ENCODE results near the gene FGF21. TPM values are rescaled to one million over a fixed set of nuclear protein-coding genes. Genes with fewer than 3 reads are reported as not detected.
A peak's percentile ranks its signal among the peaks of the same experiment; 100 is the strongest.

Gene FGF21
- total RNA-seq, 1 experiment from 2014 or later = 3.0 TPM

DNA sequence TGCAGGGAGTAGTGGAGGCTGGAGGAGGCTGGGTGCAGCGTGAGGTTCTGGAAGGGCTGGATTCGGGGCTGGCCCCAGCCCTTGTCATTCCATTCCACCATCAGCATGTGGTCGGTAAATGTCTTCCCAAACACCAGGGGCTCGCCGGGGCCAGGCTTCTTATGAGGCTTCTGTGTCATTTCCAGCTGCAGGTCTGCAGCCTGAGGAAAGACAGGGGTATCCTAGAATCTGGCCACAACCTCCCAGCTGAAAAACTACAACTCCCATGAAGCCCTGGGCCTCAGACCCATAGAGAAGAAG lies 51.1 kb downstream of the FGF21 start:
- Mint-ChIP-seq H3K27ac (ENCODE audit: unreplicated experiment) (peak overlapping the region; percentile 7), H3K9me3 (ENCODE audit: unreplicated experiment) (no peaks in the 10 kb centered on the region), H3K4me1 (ENCODE audit: low read depth, unreplicated experiment) (peaks cover 30% of the 10 kb centered on the region), H3K36me3 (ENCODE audit: insufficient read depth, unreplicated experiment) (peaks cover 53% of the 10 kb centered on the region), H3K4me3 (ENCODE audit: unreplicated experiment) (peak overlapping the region; percentile 30), H3K27me3 (ENCODE audit: insufficient read depth, unreplicated experiment) (no peaks in the 10 kb centered on the region)
- TF ChIP-seq, protein P1, sequence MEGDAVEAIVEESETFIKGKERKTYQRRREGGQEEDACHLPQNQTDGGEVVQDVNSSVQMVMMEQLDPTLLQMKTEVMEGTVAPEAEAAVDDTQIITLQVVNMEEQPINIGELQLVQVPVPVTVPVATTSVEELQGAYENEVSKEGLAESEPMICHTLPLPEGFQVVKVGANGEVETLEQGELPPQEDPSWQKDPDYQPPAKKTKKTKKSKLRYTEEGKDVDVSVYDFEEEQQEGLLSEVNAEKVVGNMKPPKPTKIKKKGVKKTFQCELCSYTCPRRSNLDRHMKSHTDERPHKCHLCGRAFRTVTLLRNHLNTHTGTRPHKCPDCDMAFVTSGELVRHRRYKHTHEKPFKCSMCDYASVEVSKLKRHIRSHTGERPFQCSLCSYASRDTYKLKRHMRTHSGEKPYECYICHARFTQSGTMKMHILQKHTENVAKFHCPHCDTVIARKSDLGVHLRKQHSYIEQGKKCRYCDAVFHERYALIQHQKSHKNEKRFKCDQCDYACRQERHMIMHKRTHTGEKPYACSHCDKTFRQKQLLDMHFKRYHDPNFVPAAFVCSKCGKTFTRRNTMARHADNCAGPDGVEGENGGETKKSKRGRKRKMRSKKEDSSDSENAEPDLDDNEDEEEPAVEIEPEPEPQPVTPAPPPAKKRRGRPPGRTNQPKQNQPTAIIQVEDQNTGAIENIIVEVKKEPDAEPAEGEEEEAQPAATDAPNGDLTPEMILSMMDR (IDR thresholded peaks at IDR 0.05; ENCODE audit: insufficient read depth in 1 of 2, low read depth in 1 of 2, low read length in 1 of 2, severe bottlenecking in 1 of 2, unreplicated experiment in 1 of 2) = no peak
- H3K27me3 ChIP-seq (replicated peaks; ENCODE audit: control insufficient read depth, insufficient read depth, low read length) = no peaks in the 10 kb centered on the region
- H3K36me3 ChIP-seq (ENCODE audit: control insufficient read depth, insufficient read depth, low read length) = no peaks in the 10 kb centered on the region
- intact Hi-C loops (cut with micrococcal nuclease; ENCODE audit: unreplicated experiment) = no loop called here
- peak in 1 of 2 experiments; percentile 81 for DNase-seq
- H3K4me1 ChIP-seq = peaks cover 22% of the 10 kb centered on the region
- H3K4me3 ChIP-seq (ENCODE audit: low read depth, low read length) = no peak overlapping the region
- ChIA-PET POLR2A (interaction anchor here (0.5 to 2.3 kb wide), 5 partner anchors 11 to 187 kb away, joined by 3 to 19 read pairs (median 6); partner anchors contain the start of genes GYS1, PPP1R15A and RUVBL2), CTCF (interaction anchor here (1.0 to 5.7 kb wide), 9 partner anchors 11 to 392 kb away, joined by 3 to 77 read pairs (median 5); partner anchors contain the start of genes GYS1, HSD17B14, PPP1R15A and RUVBL2)
- H3K9me3 ChIP-seq = no peaks in the 10 kb centered on the region
- no TSS peak for BruUV-seq (replicated peaks)

DNA sequence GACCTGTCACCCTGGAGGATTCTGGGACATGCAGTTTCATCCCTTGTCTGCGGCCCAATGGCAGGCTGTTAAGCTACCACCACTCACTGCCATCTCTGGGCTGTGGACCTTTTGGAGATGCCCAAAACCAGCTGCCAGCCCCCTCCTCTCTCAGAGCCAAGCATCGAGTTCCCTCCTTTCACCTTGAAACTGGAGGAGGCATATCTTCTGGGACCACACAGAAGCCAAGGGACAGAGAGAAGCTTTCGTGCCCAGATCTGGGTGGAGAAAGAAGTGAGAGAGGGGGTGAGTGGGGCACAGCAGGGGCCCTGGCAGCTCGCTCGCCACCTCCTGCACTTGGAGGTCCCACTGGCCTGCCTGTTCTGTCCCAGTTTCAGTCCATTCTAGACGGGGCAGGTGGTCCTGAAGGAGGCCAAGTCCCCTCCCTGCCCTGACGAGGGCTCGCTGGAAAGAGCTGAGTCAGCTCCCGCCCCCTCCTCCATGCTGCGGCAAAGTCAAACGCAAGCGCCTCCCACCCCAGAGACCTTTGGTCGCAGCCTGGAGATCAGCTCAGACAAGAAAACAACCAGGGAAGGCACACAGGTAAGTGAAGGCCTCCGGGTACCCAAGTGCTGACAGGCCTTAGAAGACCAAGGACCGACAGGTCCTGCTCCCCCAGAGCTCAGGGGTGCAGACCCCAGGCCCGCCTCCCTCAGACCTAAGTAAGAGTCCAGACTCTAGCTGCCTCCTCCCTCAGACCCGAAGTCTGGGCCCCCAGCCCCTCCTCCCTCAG lies 51.7 kb downstream of the FGF21 start:
- CTCF ChIA-PET = interaction anchor here (0.5 to 5.7 kb wide), 11 partner anchors 11 to 959 kb away, joined by 3 to 77 read pairs (median 5); partner anchors contain the start of genes AP2A1, GYS1, HSD17B14 and PPP1R15A

More for the DNA sequence above, 51.7 kb downstream of the FGF21 start:
- no TSS peak for BruUV-seq (replicated peaks)
- peaks cover 30% of the 10 kb centered on the region for H3K4me1 Mint-ChIP-seq (ENCODE audit: low read depth, unreplicated experiment)
- no peaks in the 10 kb centered on the region for H3K9me3 Mint-ChIP-seq (ENCODE audit: unreplicated experiment)
- intact Hi-C loops (cut with micrococcal nuclease; ENCODE audit: unreplicated experiment) = loop anchor here (1.0 kb wide), 1 partner anchor 12 kb away; no protein-coding TSS in a partner anchor
- no peaks in the 10 kb centered on the region for H3K36me3 ChIP-seq (ENCODE audit: control insufficient read depth, insufficient read depth, low read length)
- peak; percentile 83 to 85 for DNase-seq
- peaks cover 55% of the 10 kb centered on the region for H3K36me3 Mint-ChIP-seq (ENCODE audit: insufficient read depth, unreplicated experiment)
- TF ChIP-seq, protein P1 (IDR thresholded peaks at IDR 0.05; ENCODE audit: insufficient read depth in 1 of 2, low read depth in 1 of 2, low read length in 1 of 2, severe bottlenecking in 1 of 2, unreplicated experiment in 1 of 2) = no peak
- POLR2A ChIA-PET = interaction anchor here (0.5 to 2.3 kb wide), 10 partner anchors 10 to 321 kb away, joined by 3 to 19 read pairs (median 4); partner anchors contain the start of genes GYS1, NUCB1, PPP1R15A and RUVBL2
- peak overlapping the region; percentile 28 for H3K4me3 ChIP-seq (ENCODE audit: low read depth, low read length)
- H3K4me3 Mint-ChIP-seq (ENCODE audit: unreplicated experiment) = peak overlapping the region; percentile 30
- H3K4me1 ChIP-seq = peaks cover 25% of the 10 kb centered on the region
- H3K27ac Mint-ChIP-seq (ENCODE audit: unreplicated experiment) = peak overlapping the region; percentile 7
- H3K9me3 ChIP-seq = no peaks in the 10 kb centered on the region
- no peaks in the 10 kb centered on the region for H3K27me3 Mint-ChIP-seq (ENCODE audit: insufficient read depth, unreplicated experiment)
- H3K27me3 ChIP-seq (replicated peaks; ENCODE audit: control insufficient read depth, insufficient read depth, low read length) = no peaks in the 10 kb centered on the region
